ENCODE data around the gene PHOX2A.

PHOX2A gene

DNA sequence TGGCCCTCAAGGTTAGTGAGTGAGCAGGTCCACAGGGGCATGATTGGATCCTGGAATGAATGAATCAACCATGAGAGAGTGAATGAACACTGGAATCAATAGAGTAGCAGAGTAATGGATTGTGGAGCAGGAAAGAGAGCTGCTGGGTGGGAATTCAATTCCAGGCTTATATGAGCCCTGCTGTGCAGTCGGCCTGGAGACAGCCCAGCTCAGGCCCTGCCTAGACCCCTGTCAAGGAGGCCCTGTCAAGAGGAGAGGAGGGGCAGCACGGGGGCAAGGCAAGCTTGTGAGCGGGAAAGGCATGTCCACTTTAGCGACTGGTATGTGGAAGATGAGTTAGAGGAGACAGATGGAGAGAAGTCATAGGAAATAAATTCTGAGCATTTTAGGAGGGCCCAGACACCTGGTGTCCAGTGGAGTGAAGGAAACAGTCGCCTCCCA lies 53.3 kb downstream of the PHOX2A start:
- TF ChIP-seq, protein P1, sequence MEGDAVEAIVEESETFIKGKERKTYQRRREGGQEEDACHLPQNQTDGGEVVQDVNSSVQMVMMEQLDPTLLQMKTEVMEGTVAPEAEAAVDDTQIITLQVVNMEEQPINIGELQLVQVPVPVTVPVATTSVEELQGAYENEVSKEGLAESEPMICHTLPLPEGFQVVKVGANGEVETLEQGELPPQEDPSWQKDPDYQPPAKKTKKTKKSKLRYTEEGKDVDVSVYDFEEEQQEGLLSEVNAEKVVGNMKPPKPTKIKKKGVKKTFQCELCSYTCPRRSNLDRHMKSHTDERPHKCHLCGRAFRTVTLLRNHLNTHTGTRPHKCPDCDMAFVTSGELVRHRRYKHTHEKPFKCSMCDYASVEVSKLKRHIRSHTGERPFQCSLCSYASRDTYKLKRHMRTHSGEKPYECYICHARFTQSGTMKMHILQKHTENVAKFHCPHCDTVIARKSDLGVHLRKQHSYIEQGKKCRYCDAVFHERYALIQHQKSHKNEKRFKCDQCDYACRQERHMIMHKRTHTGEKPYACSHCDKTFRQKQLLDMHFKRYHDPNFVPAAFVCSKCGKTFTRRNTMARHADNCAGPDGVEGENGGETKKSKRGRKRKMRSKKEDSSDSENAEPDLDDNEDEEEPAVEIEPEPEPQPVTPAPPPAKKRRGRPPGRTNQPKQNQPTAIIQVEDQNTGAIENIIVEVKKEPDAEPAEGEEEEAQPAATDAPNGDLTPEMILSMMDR (conservative IDR thresholded peaks at IDR 0.05; ENCODE audit: low read depth, low read length), result no peak
- no peak overlapping the region for H3K4me3 ChIP-seq (ENCODE audit: low read length)
- no peak for DNase-seq (ENCODE audit: low read depth)

DNA sequence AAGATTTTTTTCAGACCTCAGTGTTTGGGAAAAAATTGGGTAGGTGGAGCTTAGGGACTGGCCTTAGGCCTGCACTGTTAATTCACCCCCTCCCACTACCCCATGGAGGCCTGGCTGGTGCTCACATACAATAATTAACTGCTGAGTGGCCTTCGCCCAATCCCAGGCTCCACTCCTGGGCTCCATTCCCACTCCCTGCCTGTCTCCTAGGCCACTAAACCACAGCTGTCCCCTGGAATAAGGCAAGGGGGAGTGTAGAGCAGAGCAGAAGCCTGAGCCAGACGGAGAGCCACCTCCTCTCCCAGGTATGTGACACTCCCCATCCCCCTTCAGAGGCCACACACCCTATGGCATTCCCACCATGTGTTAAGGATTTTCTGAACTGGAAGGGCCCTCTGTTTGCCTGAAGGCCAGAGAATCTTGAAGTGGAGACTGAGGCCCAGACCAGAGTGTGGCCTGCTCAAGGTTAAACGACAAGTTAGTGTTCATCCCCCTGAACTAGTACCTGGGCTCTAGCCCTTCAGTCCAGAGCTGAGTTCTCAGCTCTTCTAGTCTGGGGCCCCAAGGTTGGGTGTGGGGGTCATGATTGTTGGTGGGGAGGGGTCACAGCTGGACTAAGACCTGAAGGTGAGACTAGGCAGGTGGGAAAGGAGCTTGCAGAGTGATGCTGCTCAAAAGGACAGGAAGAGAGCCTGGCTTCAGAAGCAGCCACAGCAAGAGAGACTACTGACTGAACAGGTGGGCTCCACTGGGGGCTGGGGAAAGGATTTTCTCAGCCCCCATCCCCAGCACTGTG lies 54.3 kb downstream of the PHOX2A start:
- no peak for DNase-seq (ENCODE audit: low read depth)
- H3K4me3 ChIP-seq (ENCODE audit: low read length), result no peak overlapping the region
- TF ChIP-seq, protein P1 (conservative IDR thresholded peaks at IDR 0.05; ENCODE audit: low read depth, low read length), result no peak
